ENCODE results near the gene C12orf60.

The C12orf60 gene

DNA sequence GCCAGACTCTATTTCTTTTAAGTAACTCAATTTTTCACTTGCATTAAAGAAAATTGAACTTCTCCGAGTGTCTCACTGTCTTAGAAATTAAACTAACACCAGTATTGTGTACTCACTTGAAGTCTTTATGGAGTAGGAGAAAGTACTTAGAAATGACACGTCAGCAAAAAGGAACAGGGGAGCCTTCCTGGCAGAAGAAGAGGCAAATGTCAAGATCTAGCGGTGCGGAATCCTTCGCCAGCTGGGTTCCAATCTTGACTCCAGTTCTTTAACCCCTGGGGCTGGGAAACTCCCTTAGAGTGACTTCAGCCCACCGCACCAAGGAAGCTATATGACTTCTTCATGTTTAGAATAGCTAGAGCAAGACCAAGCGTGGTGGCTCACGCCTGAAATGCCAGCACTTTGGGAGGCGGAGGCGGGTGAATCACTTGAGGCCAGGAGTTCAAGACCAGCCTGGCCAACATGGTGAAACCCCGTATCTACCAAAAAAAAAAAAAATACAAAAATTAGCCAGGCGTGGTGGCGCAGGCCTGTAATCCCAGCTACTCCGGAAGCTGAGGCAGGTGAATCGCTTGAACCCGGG, 34.6 kb upstream of the C12orf60 start:
- no peak for TF ChIP-seq CTCF (IDR thresholded peaks at IDR 0.05; ENCODE audit: extremely low read depth, insufficient read depth, missing control alignments)
- in situ Hi-C loops (cut with MboI; ENCODE audit: low pct_unique_long_range_greater_than_20kb, low sequenced_read_pairs, unreplicated experiment) = no loop called here
- no peak for DNase-seq (ENCODE audit: low spot score)

DNA sequence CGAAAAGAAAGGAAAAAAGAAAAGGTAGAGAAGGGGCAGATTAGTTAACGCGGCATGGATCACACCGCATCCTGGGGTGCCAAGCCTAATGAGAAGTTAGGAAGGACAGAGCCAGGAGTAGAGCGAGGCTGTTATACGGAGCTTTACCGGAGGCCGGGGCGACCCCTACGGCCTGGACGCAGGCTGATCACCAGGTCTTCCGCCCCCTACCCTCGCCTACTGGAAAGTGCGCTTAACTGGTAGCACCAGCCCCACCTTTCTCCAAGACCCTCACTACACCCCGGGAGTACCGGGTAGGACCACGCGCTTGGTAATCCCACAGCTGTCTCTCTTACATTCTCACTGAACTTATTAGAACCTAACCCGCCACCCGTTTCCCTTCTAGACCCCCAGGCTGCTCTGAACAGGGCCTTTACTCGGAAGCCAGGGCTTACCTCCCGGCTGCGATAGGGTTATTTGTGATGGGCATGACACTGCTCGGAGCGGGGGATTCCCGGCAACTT, 34.0 kb upstream of the C12orf60 start:
- no peak for DNase-seq (ENCODE audit: low spot score)
- TF ChIP-seq CTCF (IDR thresholded peaks at IDR 0.05; ENCODE audit: extremely low read depth, insufficient read depth, missing control alignments) = peak; percentile 34
- in situ Hi-C loops (cut with MboI; ENCODE audit: low pct_unique_long_range_greater_than_20kb, low sequenced_read_pairs, unreplicated experiment) = no loop called here

DNA sequence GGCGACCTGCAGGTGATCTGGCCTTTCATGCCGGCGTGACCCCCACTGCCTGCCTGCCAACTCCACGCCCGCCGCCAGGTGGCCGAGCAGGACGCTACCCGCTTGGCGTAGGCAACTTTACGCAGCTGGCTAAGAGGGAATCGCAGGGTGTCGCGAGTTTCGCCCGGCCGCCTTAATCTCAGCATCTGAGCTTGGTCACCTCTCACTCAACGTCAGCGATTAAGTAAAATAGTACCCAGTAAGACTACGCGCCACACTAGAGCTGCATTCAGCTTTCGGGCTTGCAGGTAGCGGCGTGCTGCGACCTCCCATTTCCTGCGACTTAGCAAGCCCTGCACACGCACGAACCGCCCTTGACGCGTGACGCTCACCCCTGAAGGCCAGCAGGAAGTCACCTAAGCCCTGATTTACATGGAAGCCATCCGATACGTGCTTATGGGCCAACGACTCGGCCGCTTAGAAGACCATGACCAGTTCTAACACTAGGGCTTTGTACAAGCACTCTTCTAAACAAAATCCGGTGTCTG, 33.4 kb upstream of the C12orf60 start:
- in situ Hi-C loops (cut with MboI; ENCODE audit: low pct_unique_long_range_greater_than_20kb, low sequenced_read_pairs, unreplicated experiment) = no loop called here
- peak; percentile 82 for TF ChIP-seq CTCF (IDR thresholded peaks at IDR 0.05; ENCODE audit: extremely low read depth, insufficient read depth, missing control alignments)
- DNase-seq (ENCODE audit: low spot score) = peak; percentile 68

- in situ Hi-C loops (cut with MboI; ENCODE audit: low pct_unique_long_range_greater_than_20kb, low sequenced_read_pairs, unreplicated experiment) = no loop called here
- TF ChIP-seq CTCF (IDR thresholded peaks at IDR 0.05; ENCODE audit: extremely low read depth, insufficient read depth, missing control alignments) = no peak
- DNase-seq (ENCODE audit: low spot score) = peak; percentile 77
Observed at GRCh38 chr12:14770496-14771461, 32.7 kb upstream of the C12orf60 start.

DNA sequence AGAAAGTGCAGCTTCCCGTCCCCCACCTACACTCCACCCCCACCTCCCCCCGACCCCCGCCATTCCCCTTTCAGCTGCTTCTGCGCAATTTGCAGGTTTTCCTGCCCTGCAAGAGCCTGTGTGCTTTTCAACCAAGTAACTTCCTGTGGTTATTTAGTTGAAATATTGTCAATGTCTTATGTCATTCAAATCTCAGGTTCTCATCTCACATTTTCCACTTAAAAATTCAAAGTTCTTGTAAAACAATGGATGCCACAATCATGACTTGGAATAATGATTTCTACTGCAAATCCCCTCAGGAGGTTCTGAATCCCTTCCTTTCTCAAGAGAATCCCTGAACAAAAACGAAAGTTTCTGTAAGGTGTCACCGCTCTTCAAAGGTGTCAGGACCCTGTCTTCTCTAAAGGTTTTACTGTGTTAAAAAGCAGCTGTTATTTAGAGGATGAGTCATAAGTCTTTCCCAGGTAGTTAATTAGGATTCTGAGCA, 31.8 kb upstream of the C12orf60 start:
- in situ Hi-C loops (cut with MboI; ENCODE audit: low pct_unique_long_range_greater_than_20kb, low sequenced_read_pairs, unreplicated experiment) = no loop called here
- no peak for TF ChIP-seq CTCF (IDR thresholded peaks at IDR 0.05; ENCODE audit: extremely low read depth, insufficient read depth, missing control alignments)
- peak; percentile 37 for DNase-seq (ENCODE audit: low spot score)

DNA sequence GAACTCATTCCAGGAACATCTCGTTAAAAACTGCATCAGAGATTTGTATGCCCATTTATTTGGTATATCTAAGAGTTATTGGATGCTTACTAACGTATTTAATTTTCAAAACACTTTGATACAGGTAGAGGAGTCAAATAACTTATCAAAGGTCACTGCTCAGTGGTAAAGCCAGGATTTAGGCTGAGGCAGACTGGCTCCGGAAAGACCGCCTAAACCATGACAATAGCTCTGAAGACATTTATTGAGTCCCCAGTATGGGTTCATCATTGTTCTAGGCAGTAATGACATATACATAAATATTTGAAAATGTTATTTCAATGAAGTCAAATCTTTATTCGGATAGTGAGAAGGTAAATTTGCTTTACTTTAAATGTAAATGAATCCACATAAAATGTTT, 30.5 kb upstream of the C12orf60 start:
- in situ Hi-C loops (cut with MboI; ENCODE audit: low pct_unique_long_range_greater_than_20kb, low sequenced_read_pairs, unreplicated experiment) = no loop called here
- no peak for TF ChIP-seq CTCF (IDR thresholded peaks at IDR 0.05; ENCODE audit: extremely low read depth, insufficient read depth, missing control alignments)
- DNase-seq (ENCODE audit: low spot score) = no peak
